GM18498 (cell line): ENCODE data around the gene DOCK1.

Source experiments
- ATAC-seq: cut with Tn5 transposase; IDR thresholded peaks from one replicate; pipeline ENCODE4 v1.9.1; 2021; ENCODE audit warnings: mild to moderate bottlenecking, moderate library complexity; ENCODE audit not compliant: unreplicated experiment

The DOCK1 gene

GRCh38 chr10:127485153-127485857 lies 580.1 kb downstream of the DOCK1 start:
- ATAC-seq, result no peak

- no peak for ATAC-seq
Measured at GRCh38 chr10:127486355-127486754, 581.1 kb downstream of the DOCK1 start.

GRCh38 chr10:127492607-127493250 lies 587.5 kb downstream of the DOCK1 start:
- no peak for ATAC-seq

GRCh38 chr10:127496035-127496434 lies 590.8 kb downstream of the DOCK1 start:
- no peak for ATAC-seq

- ATAC-seq, result no peak
Measured at GRCh38 chr10:127497685-127498084, 592.5 kb downstream of the DOCK1 start.

GRCh38 chr10:127498087-127498486 lies 592.9 kb downstream of the DOCK1 start:
- no peak for ATAC-seq

GRCh38 chr10:127500127-127500526 lies 594.9 kb downstream of the DOCK1 start:
- no peak for ATAC-seq
